HepG2 (cell line): ENCODE measurements around the gene NEURL2. TPM values are rescaled to one million over a fixed set of nuclear protein-coding genes. Genes with fewer than 3 reads are reported as not detected.

Source experiments
- FOSL2 ChIP-seq: sonication (generic); formaldehyde crosslinking; IDR thresholded peaks from 2 replicates; pipeline ENCODE4 v1.4.0; 2020; ENCODE audit warnings: missing genetic modification reagents
- FOXP4 ChIP-seq: sonication (generic); formaldehyde crosslinking; IDR thresholded peaks from 2 replicates; pipeline ENCODE4 v1.4.0; 2020; ENCODE audit warnings: missing genetic modification reagents
- GRHL1 ChIP-seq: sonication (generic); formaldehyde crosslinking; conservative IDR thresholded peaks from 2 replicates; pipeline ENCODE4 v1.8.0; 2022; ENCODE audit warnings: missing genetic modification reagents
- IKZF4 ChIP-seq: sonication (generic); formaldehyde crosslinking; IDR thresholded peaks from 2 replicates; pipeline ENCODE4 v1.5.1; 2020; ENCODE audit warnings: borderline replicate concordance, mild to moderate bottlenecking, low read depth, missing genetic modification reagents; ENCODE audit errors: not compliant biosample characterization
- KAT7 ChIP-seq: IDR thresholded peaks from 2 replicates; pipeline ENCODE4 v1.6.1; 2018; ENCODE audit warnings: borderline replicate concordance, missing compliant biosample characterization
- NONO ChIP-seq, 2 experiments: fragments of 450-650 bp in 1 of 2; sonication (generic) in 1 of 2; formaldehyde crosslinking in 1 of 2; IDR thresholded peaks in 1 of 2; conservative IDR thresholded peaks in 1 of 2; 2 replicates each; pipeline versions ENCODE4 v1.6.1 to v1.8.0; 2017 to 2022; ENCODE audit warnings: mild to moderate bottlenecking in 1 of 2, missing genetic modification reagents in 1 of 2, moderate library complexity in 1 of 2
- NR2F2 ChIP-seq: IDR thresholded peaks from 2 replicates; pipeline ENCODE4 v1.6.1; 2012; ENCODE audit warnings: low read depth, inconsistent platforms, borderline replicate concordance
- POLR2G ChIP-seq: fragments of 200-400 bp; formaldehyde crosslinking; IDR thresholded peaks from 2 replicates; pipeline ENCODE4 v1.6.1; 2018; ENCODE audit warnings: mild to moderate bottlenecking, low read depth, low read length, moderate library complexity
- THAP11 ChIP-seq: IDR thresholded peaks from 2 replicates; pipeline ENCODE4 v1.6.1; 2016; ENCODE audit warnings: missing biosample characterization, missing genetic modification reagents
- ZC3H13 ChIP-seq: sonication (generic); formaldehyde crosslinking; IDR thresholded peaks from 2 replicates; pipeline ENCODE4 v1.8.1; 2023; ENCODE audit warnings: mild to moderate bottlenecking, missing genetic modification reagents, moderate library complexity
- ZFP1 ChIP-seq: IDR thresholded peaks from 2 replicates; pipeline ENCODE4 v1.6.1; 2016
- ZNF407 ChIP-seq: sonication (generic); formaldehyde crosslinking; IDR thresholded peaks from one replicate; pipeline ENCODE4 v1.5.1; 2020; ENCODE audit warnings: mild to moderate bottlenecking, missing genetic modification reagents; ENCODE audit errors: not compliant biosample characterization
- ZNF552 ChIP-seq: sonication (generic); formaldehyde crosslinking; IDR thresholded peaks from 2 replicates; pipeline ENCODE4 v1.9.0; 2022; ENCODE audit warnings: missing genetic modification reagents, mild to moderate bottlenecking, borderline replicate concordance
- ZNF879 ChIP-seq: sonication (generic); formaldehyde crosslinking; IDR thresholded peaks from 2 replicates; pipeline ENCODE4 v1.8.1; 2023; ENCODE audit warnings: missing genetic modification reagents
- polyA plus RNA-seq, 8 experiments: library from polyadenylated mRNA; depleted of rRNA in 3 of 8; stranded (reverse) in 7 of 8; unstranded in 1 of 8; fragments of >200 nt; fragmentation: Illumina TruSeq in 4 of 8; extraction: Trizol in 4 of 8; gene quantifications; 2 replicates each; pipeline versions ENCODE4 v1.2.1 to v1.2.3, GENCODE V29; 2011 to 2016; ENCODE audit warnings: low read depth in 4 of 8, missing spikeins in 1 of 8, mixed read lengths in 1 of 8; ENCODE audit not compliant: insufficient read depth in 1 of 8
- total RNA-seq, 5 experiments: library from RNA; depleted of rRNA; stranded (reverse); fragments of >200 nt; fragmentation: Illumina TruSeq; extraction: Trizol; gene quantifications; 2 replicates each; pipeline ENCODE4 v1.2.3, GENCODE V29; 2016; ENCODE audit warnings: low read depth in 1 of 5

Gene NEURL2
- total and polyA plus RNA-seq, 2 of the 13 experiments (the other 11 are each of a cell fraction or from before 2014, with no cell fraction given), result 7.2 to 9.7 TPM

GRCh38 chr20:45934586-45935415 is 43.8 kb upstream of the NEURL2 start, which contains the start of gene PCIF1 (continued):
- TF ChIP-seq ZNF407 (CRISPR knock-in tag) (peak; percentile 80), THAP11 (CRISPR knock-in tag) (peak; percentile 89), ZFP1 (peak; percentile 36; the same call in 1 of the 2 replicates), ZNF552 (CRISPR knock-in tag) (peak; percentile 95; the same call in 1 of the 2 replicates), IKZF4 (CRISPR knock-in tag) (no peak), FOSL2 (CRISPR knock-in tag) (peak; percentile 49; the same call in 1 of the 2 replicates), ZC3H13 (CRISPR knock-in tag) (peak; percentile 19; the same call in 1 of the 2 replicates), POLR2G (peak; percentile 95), NONO (IDR thresholded peaks at IDR 0.05) (no peak), NONO (CRISPR knock-in tag; conservative IDR thresholded peaks at IDR 0.05) (peak; percentile 99), GRHL1 (CRISPR knock-in tag) (no peak), ZNF879 (CRISPR knock-in tag) (peak; percentile 96), KAT7 (CRISPR knock-in tag) (peak; percentile 83; the same call in 1 of the 2 replicates), NR2F2 (peak; percentile 63; the same call in 1 of the 2 replicates), FOXP4 (peak; percentile 47; the same call in 1 of the 2 replicates)
